Measurements from ENCODE around the gene SLC39A2.

SLC39A2 gene

GRCh38 chr14:21018781-21019180 lies 19.7 kb downstream of the SLC39A2 start:
- no peak overlapping the region for H3K4me3 ChIP-seq (ENCODE audit: control insufficient read depth, low read depth, low read length)
- no peak for DNase-seq (ENCODE audit: low read depth)
- TF ChIP-seq, protein P1, sequence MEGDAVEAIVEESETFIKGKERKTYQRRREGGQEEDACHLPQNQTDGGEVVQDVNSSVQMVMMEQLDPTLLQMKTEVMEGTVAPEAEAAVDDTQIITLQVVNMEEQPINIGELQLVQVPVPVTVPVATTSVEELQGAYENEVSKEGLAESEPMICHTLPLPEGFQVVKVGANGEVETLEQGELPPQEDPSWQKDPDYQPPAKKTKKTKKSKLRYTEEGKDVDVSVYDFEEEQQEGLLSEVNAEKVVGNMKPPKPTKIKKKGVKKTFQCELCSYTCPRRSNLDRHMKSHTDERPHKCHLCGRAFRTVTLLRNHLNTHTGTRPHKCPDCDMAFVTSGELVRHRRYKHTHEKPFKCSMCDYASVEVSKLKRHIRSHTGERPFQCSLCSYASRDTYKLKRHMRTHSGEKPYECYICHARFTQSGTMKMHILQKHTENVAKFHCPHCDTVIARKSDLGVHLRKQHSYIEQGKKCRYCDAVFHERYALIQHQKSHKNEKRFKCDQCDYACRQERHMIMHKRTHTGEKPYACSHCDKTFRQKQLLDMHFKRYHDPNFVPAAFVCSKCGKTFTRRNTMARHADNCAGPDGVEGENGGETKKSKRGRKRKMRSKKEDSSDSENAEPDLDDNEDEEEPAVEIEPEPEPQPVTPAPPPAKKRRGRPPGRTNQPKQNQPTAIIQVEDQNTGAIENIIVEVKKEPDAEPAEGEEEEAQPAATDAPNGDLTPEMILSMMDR (IDR thresholded peaks at IDR 0.05; ENCODE audit: control insufficient read depth, insufficient read depth, low read depth, low read length, missing control alignments), result no peak

DNA sequence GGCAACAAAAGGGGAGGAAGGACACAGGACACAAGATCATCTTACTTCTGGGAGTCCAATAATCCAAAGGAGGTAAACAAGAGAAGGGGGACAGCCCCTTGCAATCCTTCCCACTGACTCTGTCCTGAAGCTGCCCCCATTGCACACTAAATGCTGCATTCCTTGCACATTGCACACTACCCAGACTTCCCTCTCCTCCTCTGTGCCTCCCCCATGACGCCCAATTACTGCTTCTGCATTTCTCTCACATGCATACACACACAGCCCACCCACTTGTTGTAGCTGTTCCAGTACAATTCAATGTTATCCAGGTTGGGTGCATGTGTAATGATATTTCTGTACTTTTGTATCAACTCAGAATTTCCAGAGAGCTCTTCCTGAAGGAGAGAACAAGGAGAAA lies 20.3 kb downstream of the SLC39A2 start:
- DNase-seq (ENCODE audit: low read depth), result no peak
- no peak overlapping the region for H3K4me3 ChIP-seq (ENCODE audit: control insufficient read depth, low read depth, low read length)
- TF ChIP-seq, protein P1 (IDR thresholded peaks at IDR 0.05; ENCODE audit: control insufficient read depth, insufficient read depth, low read depth, low read length, missing control alignments), result no peak

DNA sequence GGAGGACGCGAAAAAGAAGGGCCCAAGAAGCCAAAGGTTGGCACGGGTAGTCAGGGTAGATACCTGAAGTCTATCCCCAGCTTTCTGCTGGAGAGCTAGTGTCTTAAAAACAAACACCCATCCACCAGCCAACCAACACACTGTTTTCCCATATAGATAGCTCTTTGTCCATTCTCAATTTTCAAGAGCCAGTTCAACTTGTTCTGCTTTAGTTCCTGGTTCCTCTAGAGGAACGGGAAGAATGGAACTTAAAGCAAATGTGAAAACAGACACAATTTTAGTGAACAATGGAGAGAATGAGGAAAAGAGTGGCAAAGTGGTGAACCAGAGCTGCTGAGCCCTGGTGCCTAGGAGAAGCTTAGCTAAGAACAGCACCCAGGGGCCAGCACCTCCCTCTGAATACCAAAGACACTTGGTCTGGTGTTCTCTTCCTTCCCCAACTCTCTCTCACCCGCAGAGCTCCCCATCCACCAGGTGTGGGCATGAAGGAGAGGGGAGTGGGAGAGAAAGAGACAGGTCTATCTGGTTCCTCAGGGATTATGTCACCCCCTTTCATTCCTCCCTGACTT lies 22.0 kb downstream of the SLC39A2 start:
- TF ChIP-seq, protein P1 (IDR thresholded peaks at IDR 0.05; ENCODE audit: control insufficient read depth, insufficient read depth, low read depth, low read length, missing control alignments), result no peak

DNA sequence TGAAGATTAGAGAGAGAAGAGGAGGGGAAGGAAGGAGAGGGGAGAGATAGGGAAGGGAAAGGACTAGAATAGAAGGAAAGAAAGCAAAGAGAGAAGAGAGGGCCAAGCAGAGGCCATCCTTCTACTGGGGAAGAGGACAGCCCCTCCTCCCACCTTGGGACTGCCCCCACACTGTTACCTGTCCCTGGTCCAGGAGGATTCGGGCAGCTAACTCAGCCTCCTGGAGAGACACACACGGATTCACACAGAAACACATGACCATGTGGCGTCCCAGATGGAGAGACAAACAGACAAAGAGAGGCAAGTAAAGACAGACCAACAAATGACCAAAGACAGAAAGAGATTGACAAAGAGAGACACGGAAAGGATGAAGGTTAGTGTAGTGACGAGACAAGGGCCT lies 23.6 kb downstream of the SLC39A2 start:
- no peak overlapping the region for H3K4me3 ChIP-seq (ENCODE audit: control insufficient read depth, low read depth, low read length)
- no peak for DNase-seq (ENCODE audit: low read depth)
- TF ChIP-seq, protein P1 (IDR thresholded peaks at IDR 0.05; ENCODE audit: control insufficient read depth, insufficient read depth, low read depth, low read length, missing control alignments), result no peak

More for the DNA sequence above, 22.0 kb downstream of the SLC39A2 start:
- no peak overlapping the region for H3K4me3 ChIP-seq (ENCODE audit: control insufficient read depth, low read depth, low read length)
- no peak for DNase-seq (ENCODE audit: low read depth)

GRCh38 chr14:21023174-21023573 lies 24.1 kb downstream of the SLC39A2 start:
- H3K4me3 ChIP-seq (ENCODE audit: control insufficient read depth, low read depth, low read length), result no peak overlapping the region
- TF ChIP-seq, protein P1 (IDR thresholded peaks at IDR 0.05; ENCODE audit: control insufficient read depth, insufficient read depth, low read depth, low read length, missing control alignments), result no peak
- DNase-seq (ENCODE audit: low read depth), result no peak

DNA sequence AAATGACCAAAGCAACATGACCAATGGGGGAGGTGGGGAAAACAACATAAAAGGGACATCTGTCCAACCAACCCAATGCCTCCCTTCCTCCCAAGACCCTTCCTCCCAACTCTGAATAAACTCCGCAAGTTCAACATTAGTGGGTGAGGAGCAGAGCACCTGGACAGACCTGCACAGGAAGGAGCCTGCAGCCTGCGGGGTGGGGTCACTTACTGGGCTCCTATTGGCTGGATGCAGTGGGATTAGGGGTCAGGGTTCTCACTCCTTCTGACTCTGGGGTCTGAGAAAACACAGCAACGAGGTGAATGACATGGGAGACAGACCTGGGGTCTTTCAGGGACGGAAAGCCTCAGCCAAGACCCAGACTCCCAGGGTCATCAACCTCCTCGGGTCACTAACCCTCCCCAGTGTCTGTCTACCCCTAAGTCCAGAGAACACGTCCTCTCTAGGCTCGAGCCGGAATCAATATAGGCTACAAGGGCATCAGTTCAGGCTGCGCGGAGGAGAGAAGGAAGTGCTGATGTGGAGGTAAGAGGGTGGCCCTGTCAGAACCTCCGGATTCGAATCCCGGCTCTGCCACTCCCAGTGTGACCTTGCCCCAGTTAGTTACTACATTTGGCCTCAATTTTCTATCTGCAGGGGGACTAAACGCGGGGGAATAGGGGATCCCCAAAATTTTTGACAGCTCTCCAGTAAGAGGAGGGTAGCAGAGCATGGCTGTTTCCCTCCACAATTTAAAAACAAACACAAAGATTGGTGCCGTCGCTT lies 24.9 kb downstream of the SLC39A2 start:
- no peak for DNase-seq (ENCODE audit: low read depth)
- TF ChIP-seq, protein P1 (IDR thresholded peaks at IDR 0.05; ENCODE audit: control insufficient read depth, insufficient read depth, low read depth, low read length, missing control alignments), result no peak
- no peak overlapping the region for H3K4me3 ChIP-seq (ENCODE audit: control insufficient read depth, low read depth, low read length)

Data from AG09309 (cell line).